Stimulated activated CD8-positive, alpha-beta memory T cell treated with anti-CD3 and anti-CD28 coated beads, Interleukin-12 subunit alpha, Interleukin-12 subunit beta, amount 100 ng/mL, for 1 hour (primary cell): ENCODE measurements around the gene PNPLA1.

Experiments used
- DNase-seq: peaks from one replicate; pipeline ENCODE4 v3.0.0-alpha.2; 2020; ENCODE audit warnings: low read depth

Gene PNPLA1, protein sequence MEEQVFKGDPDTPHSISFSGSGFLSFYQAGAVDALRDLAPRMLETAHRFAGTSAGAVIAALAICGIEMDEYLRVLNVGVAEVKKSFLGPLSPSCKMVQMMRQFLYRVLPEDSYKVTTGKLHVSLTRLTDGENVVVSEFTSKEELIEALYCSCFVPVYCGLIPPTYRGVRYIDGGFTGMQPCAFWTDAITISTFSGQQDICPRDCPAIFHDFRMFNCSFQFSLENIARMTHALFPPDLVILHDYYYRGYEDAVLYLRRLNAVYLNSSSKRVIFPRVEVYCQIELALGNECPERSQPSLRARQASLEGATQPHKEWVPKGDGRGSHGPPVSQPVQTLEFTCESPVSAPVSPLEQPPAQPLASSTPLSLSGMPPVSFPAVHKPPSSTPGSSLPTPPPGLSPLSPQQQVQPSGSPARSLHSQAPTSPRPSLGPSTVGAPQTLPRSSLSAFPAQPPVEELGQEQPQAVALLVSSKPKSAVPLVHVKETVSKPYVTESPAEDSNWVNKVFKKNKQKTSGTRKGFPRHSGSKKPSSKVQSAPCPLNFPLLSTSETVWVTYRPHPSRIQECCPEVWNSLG

GRCh38 chr6:36269834-36270705, at the start of gene PNPLA1:
Gene PNPLA1 (plus strand): TSS chr6:36270060. CDS start chr6:36270460, 400 bp downstream.
- no peak for DNase-seq

- DNase-seq, result no peak
These were observed 49.6 kb upstream of the PNPLA1 start for GRCh38 chr6:36220226-36220625.

GRCh38 chr6:36221674-36222073, 48.2 kb upstream of the PNPLA1 start:
- DNase-seq, result no peak

- no peak for DNase-seq
These were observed 46.9 kb upstream of the PNPLA1 start for GRCh38 chr6:36222924-36223323.

DNA sequence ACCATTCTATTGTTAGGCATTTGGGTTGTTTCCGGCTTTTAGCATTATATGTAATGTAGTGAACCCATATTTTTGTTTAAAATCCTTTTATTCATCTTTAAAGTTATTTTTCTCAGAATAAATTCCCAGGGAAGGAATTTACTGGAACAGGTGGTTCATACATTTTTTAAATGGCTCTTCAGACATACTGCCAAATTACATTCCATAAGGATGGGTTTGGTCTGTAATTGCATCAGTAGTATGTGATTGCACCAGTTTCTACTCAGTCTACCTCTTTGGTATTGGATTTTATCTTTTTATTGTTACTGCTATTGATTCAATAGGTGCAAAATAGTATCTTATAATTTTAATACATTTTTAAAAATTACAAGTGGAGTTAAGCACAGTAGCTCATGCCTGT, 46.2 kb upstream of the PNPLA1 start:
- DNase-seq, result no peak

GRCh38 chr6:36224918-36225461, 44.9 kb upstream of the PNPLA1 start:
- DNase-seq, result no peak

DNA sequence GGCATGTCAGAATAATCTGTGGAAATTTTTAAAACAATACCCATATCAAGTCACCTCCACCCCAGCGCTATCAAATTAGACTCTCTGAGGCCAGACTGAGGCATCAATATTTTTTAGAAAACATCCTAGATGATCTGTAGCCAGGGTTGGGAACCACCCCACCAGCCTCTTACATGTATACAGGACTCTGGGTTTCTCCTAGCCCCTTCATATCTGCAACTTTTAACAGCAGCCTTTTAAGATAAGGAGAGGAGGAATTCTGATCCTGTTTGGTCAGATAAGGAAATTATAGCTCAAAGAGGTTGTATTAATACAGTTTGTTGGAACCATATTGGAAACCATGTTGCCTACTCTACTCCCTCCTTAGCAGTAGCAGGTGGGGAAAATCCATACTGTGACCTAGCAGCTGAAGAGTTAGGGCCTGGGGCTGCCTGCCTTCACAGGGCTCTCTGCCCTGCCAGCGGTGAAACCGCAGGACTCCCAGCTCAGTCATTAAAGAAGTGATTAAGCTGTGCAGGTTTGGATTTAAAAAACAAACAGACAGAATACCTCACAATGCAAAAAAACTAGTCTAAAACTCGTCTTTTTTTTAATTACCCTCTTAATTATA, 43.3 kb upstream of the PNPLA1 start:
- no peak for DNase-seq

DNA sequence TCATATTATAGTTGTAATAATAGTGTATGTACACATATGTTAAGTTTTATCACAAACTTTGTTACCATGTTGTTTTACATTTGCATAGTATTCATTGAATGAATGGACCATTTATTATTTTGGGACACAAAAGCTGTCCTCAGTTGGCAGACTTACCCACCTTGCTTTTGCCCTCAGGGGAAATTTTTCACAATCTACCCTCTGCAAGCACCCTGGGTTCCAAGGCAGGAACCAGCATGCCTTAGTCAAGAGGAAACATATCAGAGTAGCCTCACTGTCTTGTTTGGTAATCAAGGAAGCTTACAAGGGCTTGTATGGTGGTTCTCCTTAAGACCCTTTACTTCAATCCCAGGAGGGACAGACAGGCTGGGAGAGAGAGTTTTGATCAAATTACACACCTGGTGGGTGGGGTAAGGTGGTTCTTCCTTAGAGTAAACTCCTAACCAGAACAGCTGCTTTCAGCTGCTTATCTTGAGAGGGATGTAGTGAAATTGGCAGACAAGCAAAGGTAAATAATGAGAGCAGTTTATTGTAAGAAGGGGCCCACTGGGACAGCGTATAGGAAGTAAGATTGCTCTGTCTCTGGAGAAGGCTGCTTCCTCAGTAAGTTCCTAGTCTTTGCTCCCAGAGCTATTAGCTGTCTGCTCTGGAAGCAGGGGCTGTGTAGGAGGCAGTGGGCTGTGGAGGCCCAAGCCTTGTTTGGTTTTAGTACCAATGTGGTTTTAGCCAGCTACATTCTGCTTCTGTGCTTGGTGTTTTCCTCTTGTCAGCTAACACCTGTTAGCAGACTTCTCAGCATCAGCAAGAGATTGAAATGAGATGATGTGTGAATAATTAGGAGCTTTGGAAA, 42.3 kb upstream of the PNPLA1 start:
- DNase-seq, result no peak

- no peak for DNase-seq
These were observed 40.6 kb upstream of the PNPLA1 start for GRCh38 chr6:36229223-36229622.

DNA sequence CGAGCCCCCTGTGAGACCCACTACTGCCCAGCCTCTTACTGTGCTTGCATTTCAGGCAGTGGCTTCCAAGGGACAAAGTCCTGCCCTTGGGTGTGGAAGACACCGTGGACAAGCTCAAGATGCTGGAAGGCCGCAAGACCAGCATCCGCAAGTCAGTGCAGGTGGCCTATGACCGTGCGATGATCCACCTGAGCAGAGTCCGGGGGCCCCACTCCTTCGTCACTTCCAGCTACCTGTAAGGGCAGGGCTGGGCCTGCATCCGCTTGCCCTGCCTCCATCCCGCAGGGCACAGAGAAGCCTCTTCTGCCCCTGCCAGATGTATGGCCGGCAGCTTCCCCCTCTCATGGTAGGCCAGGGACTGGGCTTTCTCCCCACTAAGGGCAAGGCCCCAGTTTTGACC, 39.5 kb upstream of the PNPLA1 start:
- no peak for DNase-seq

DNA sequence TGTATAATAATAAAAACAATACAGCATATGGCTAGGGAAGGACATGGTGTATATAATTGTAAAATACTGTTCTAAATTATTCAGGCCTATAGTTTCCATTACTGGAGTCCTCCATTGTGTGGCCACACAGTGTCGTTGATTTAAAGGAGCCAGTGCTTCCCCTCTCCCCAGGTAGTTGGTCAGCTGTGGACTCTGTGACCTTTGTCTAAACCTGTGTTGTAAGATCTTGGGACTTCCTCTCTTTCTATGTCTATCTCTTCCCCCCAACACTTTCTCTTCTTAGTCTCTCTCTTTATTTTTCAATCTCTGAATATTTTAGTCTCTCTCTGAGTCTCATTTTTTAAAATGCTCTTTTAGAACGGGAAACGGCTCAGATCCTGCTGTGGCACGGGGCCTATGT, 37.7 kb upstream of the PNPLA1 start:
- DNase-seq, result no peak

- DNase-seq, result no peak
These were observed 34.6 kb upstream of the PNPLA1 start for GRCh38 chr6:36235309-36235708.

- no peak for DNase-seq
These were observed 34.0 kb upstream of the PNPLA1 start for GRCh38 chr6:36235862-36236261.

DNA sequence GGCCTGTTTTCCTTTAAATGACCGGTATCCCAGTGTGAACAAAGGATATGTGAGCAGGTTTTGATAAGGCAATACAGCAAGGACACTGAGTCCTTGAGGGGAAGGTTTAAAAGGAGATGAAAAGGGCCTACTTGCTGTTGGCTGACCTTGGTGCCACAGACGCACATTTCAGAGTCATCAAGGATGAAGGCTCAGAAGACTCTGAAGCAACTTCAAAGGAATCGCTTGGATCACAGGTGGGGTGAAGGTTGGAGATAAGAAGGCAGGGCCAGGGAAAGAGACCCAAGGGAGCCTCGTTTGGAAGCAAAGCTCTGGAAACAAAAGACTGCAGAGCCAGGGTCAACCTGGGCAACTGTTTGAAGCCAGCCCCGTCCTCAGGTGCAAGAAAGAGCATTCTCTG, 30.1 kb upstream of the PNPLA1 start:
- DNase-seq, result no peak

DNA sequence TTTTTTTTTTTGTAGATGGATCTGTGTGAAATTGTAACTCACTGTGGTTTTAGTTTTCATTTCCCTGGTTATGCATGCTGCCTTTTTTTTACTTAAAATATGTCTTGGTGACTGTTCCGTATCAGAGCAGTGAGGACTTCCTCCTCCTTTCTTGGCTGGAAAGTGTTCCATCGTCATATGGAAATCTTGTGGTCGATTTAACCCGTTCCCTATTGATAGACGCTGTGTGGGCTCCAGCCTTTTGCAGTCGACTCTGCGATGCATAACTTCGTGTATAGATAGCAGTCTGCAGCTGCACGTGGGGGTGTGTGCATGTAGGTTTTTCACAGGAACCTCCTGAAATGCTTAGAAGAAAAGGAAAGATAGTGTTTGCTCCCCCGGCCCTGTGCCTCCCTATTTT, 28.1 kb upstream of the PNPLA1 start:
- DNase-seq, result no peak

DNA sequence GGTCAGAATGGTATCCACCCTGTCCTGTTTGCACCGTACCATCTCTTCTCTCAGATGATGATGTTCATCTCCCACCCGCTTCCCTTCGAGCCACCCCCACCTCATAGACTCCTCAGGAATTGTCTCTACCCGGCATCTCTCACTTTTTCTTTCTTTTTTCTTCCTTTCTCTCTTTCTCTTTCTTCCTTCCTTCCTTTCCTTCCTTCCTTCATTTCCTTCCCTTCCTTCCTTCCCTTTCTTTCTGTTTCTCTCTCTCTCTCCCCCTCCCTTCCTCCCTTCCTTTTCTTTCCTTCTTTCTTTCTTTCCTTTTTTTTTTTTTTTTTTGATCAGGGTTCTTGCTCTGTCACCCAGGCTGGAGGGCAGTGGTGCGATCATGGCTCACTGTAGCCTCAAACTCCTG, 27.7 kb upstream of the PNPLA1 start:
- no peak for DNase-seq

GRCh38 chr6:36242626-36243025, 27.2 kb upstream of the PNPLA1 start:
- no peak for DNase-seq

DNA sequence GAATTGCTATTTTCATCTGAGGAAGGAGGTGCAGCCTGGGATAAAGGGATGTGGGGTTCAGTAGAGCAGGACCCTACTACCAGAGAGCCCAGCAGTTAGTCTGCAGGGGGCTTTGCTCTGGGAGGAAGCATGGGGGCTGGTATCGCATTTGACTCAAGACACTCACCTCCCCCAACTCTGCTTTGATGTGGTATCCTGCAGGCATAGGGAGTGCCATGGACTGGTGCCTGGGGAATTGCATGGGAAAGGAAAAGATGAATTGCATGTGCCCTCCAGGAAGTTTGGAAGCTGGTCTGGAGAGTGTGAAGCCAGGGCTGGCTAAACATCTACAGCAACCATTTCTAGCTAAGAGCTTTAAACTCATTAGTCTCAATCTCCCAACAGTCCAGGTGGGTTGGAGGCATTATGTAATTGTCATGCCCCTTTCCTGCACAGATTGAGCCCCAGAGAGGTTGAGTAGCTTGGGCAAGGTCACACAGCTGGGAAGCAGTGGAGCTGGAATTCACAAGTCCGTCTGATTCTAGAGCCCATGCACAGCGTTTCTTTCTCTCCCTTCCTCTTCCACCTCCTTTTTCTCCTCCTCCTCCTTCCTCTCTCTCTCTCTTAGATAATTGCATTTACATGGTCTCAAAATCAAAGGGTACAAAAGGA, 26.2 kb upstream of the PNPLA1 start:
- no peak for DNase-seq

DNA sequence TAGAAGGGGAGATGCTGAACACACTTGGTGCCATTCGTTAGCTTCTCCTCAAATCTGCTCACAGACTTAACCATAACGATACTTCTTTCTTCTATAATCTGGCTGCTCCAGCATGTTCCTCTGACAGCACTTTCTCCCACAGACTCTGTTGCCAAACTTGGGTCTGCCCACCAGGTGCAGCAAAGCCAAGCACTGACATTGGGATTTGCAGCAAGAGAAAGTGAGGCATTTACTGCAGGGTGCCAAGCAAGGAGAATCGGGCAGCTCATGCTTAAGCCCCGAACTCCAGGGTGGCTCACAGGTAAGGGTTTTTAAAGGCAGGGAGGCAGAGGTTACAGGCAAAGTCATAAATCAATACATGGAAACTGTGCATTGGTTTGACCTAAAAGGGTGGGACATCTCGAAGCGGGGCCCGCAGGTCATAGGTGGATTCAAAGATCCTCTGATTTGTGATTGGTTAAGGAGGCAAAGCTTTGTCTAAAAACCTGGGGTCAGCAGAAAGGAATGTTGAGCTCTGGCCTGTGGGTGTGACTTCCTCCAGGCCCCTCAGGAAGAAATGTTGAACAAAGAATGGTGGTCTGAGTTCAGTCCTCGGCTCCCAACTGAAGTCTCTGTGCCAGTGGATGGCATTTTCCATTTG, 25.1 kb upstream of the PNPLA1 start:
- DNase-seq, result no peak

- no peak for DNase-seq
These were observed 24.2 kb upstream of the PNPLA1 start for GRCh38 chr6:36245572-36246061.
